Vagina (tissue), 2 donors: ENCODE data around the gene BAG3. TPM values are rescaled to one million over a fixed set of nuclear protein-coding genes. Genes with fewer than 3 reads are reported as not detected.

Experiments used
- DNase-seq, 2 donors: peaks; one replicate each; pipeline ENCODE4 v3.0.0-alpha.2; 2017; ENCODE audit errors: extremely low spot score in 2 of 2
- H3K27ac ChIP-seq: fragments of 200-600 bp; sonication (generic); one replicate; pipeline ENCODE4 v1.5.1; 2019
- H3K27me3 ChIP-seq: fragments of 200-600 bp; sonication (generic); one replicate; pipeline ENCODE4 v1.5.1; 2019
- H3K36me3 ChIP-seq, 2 donors: fragments of 200-600 bp; sonication (generic); one replicate each; pipeline ENCODE4 v1.5.1; 2017 to 2019
- H3K4me1 ChIP-seq: fragments of 200-600 bp; sonication (generic); one replicate; pipeline ENCODE4 v1.5.1; 2019
- H3K4me3 ChIP-seq, 2 donors: fragments of 200-600 bp; sonication (generic); 1 replicate in 1 of 2; 2 replicates in 1 of 2; pipeline ENCODE4 v1.5.1; 2016 to 2019
- H3K9me3 ChIP-seq: fragments of 200-600 bp; sonication (generic); one replicate; pipeline ENCODE4 v1.5.1; 2019
- POLR2A ChIP-seq, 2 donors: fragments of 450-650 bp; IDR thresholded peaks; one replicate each; pipeline ENCODE4 v1.6.1; 2017; ENCODE audit warnings: antibody characterized with exemption in 2 of 2, mild to moderate bottlenecking in 2 of 2, moderate library complexity in 2 of 2
- POLR2AphosphoS5 ChIP-seq, 2 donors: sonication (generic); formaldehyde crosslinking; IDR thresholded peaks; one replicate each; pipeline ENCODE4 v1.9.0; 2017; ENCODE audit warnings: antibody characterized with exemption in 2 of 2, mild to moderate bottlenecking in 2 of 2, low read depth in 1 of 2; ENCODE audit not compliant: insufficient read depth in 1 of 2
- intact Hi-C: fragments of 100-400 bp; cut with DNase I; formaldehyde crosslinking; loops from one replicate; pipeline ENCODE4 v1.15.1; 2023
- total RNA-seq: library from RNA; depleted of rRNA; stranded (reverse); fragments of >200 nt; gene quantifications from one replicate; pipeline ENCODE4 v1.2.3, GENCODE V29; 2016
- TF ChIP-seq, protein P1 (sequence below), 3 experiments: fragments of 450-650 bp in 2 of 3; fragments of 200-600 bp in 1 of 3; sonication (generic) in 1 of 3; IDR thresholded peaks; one replicate each; pipeline ENCODE4 v1.5.1; 2017 to 2019; ENCODE audit warnings: antibody characterized with exemption in 3 of 3, mild to moderate bottlenecking in 2 of 3, moderate library complexity in 2 of 3

The BAG3 gene
- total RNA-seq, 1 donor from 2014 or later: 69.0 TPM

DNA sequence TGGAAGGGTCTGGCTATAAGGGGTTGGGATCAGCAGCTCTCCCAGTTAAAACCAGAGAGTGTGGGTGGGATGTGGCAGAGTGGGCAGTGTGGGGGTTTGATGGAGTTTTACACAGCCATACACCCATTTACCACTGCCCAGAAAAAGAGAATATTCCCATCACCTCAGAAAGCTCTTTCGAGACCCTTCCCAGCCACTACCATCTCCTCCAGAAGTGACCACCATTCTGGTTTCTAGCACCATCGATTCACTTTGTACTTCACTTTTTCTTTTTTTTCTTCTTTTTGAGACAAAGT, 15.5 kb downstream of the BAG3 start:
- no peaks in the 10 kb centered on the region for H3K27me3 ChIP-seq
- no peak overlapping the region for H3K4me3 ChIP-seq
- TF ChIP-seq POLR2A (IDR thresholded peaks at IDR 0.05) (no peak), POLR2AphosphoS5 (IDR thresholded peaks at IDR 0.05; ENCODE audit: insufficient read depth in 1 of 2, low read depth in 1 of 2) (no peak)
- TF ChIP-seq, protein P1, sequence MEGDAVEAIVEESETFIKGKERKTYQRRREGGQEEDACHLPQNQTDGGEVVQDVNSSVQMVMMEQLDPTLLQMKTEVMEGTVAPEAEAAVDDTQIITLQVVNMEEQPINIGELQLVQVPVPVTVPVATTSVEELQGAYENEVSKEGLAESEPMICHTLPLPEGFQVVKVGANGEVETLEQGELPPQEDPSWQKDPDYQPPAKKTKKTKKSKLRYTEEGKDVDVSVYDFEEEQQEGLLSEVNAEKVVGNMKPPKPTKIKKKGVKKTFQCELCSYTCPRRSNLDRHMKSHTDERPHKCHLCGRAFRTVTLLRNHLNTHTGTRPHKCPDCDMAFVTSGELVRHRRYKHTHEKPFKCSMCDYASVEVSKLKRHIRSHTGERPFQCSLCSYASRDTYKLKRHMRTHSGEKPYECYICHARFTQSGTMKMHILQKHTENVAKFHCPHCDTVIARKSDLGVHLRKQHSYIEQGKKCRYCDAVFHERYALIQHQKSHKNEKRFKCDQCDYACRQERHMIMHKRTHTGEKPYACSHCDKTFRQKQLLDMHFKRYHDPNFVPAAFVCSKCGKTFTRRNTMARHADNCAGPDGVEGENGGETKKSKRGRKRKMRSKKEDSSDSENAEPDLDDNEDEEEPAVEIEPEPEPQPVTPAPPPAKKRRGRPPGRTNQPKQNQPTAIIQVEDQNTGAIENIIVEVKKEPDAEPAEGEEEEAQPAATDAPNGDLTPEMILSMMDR (IDR thresholded peaks at IDR 0.05): no peak
- peaks cover 87% of the 10 kb centered on the region for H3K4me1 ChIP-seq
- H3K9me3 ChIP-seq: no peaks in the 10 kb centered on the region
- peak overlapping the region; percentile 54 for H3K27ac ChIP-seq
- no peak for DNase-seq
- intact Hi-C loops: no loop called here
- peaks cover 0 to 20% of the 10 kb centered on the region in 2 donors for H3K36me3 ChIP-seq

DNA sequence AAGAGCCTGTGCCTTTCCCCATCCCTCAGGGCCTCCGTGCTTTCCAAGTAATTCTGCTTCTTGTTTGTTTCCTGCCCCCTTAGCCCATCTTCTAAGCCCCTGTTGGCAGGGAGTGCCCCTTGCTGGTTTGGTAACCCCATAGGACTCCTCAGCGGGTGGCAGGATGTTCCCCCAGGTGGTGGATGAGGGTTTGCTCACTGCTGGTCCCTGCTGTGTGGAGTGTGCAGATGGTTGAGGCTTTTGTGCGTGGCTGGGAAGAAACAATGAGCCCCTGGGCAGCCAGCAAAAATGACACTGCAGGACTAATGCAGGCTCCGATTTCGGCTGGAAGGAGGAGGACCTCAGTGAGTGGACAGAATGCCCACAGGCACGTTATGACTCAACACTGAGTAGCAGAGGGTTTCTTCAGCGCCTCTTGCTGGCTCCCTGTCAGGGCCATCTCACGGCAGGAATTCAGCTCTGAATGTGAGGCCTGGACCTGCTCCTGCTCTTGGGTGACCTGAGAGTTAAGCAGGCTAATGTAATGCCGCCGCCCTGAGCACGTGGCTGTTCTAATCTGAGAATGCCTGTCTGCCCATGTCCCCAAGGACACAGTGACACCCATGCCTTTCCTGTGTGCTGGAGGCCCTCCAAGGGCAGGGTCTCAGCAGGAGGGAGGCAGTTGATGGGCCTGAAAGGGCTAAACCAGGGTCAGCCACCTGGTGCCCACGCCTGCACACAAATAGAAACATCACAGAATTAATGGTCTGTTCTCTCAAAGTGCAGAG, 16.6 kb downstream of the BAG3 start:
- peak overlapping the region; percentile 54 for H3K27ac ChIP-seq
- H3K4me3 ChIP-seq: no peak overlapping the region
- peak; percentile 35 to 60 for TF ChIP-seq POLR2AphosphoS5 (IDR thresholded peaks at IDR 0.05; ENCODE audit: insufficient read depth in 1 of 2, low read depth in 1 of 2)
- TF ChIP-seq POLR2A (IDR thresholded peaks at IDR 0.05): no peak
- TF ChIP-seq, protein P1 (IDR thresholded peaks at IDR 0.05): no peak
- no peaks in the 10 kb centered on the region for H3K27me3 ChIP-seq
- DNase-seq: no peak
- H3K4me1 ChIP-seq: peaks cover 78% of the 10 kb centered on the region
- H3K9me3 ChIP-seq: no peaks in the 10 kb centered on the region
- intact Hi-C loops: no loop called here
- peaks cover 0 to 31% of the 10 kb centered on the region in 2 donors for H3K36me3 ChIP-seq

DNA sequence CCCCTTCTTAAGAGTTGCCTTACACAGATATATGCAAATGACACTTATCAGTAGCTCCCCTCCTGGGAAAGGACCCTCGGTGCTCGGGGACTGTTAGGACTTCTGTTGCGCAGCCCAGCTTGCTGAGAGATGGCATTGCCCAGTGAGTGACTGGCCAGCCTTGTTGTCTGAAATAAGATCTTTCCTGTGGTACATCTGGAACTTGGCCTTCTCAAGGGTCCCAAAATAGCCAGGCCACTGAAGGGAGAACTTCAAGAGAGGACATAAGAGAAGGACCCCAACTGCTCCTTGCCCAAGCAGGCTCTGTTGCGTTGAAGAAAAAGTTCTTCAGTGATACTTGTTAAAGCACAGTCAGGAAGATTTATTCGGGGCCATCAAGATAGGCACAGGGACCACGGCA, 17.3 kb downstream of the BAG3 start:
- intact Hi-C loops: no loop called here
- peaks cover 71% of the 10 kb centered on the region for H3K4me1 ChIP-seq

DNA sequence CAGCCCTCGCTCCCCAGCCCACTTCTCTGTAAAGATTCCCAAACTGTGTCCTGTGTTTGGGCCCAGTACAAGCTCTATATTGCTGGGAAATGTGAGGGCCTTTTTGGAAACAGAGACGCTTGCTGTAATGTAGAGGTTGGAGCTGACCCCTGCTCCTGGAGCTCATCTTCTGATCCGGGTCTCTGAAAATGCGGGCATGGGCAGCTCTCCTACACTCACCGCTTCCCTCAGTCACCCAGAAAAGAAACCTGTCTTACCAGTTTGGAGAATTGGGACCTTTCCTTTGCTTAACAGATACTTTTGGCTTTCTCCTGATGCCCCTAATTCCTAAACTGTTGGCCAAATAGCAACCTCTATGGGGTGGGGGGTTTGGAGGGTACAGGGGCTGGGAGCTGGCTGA, 18.2 kb downstream of the BAG3 start:
- no peak for TF ChIP-seq POLR2A (IDR thresholded peaks at IDR 0.05)
- no peak for TF ChIP-seq POLR2AphosphoS5 (IDR thresholded peaks at IDR 0.05; ENCODE audit: insufficient read depth in 1 of 2, low read depth in 1 of 2)
- TF ChIP-seq, protein P1 (IDR thresholded peaks at IDR 0.05): no peak
- Histone ChIP-seq H3K27me3 (no peaks in the 10 kb centered on the region), H3K4me3 (no peak overlapping the region), H3K4me1 (peaks cover 62% of the 10 kb centered on the region), H3K36me3 (peaks cover 0 to 47% of the 10 kb centered on the region in 2 donors), H3K27ac (no peak overlapping the region), H3K9me3 (no peaks in the 10 kb centered on the region)
- intact Hi-C loops: no loop called here
- no peak for DNase-seq

More for the DNA sequence above, 17.3 kb downstream of the BAG3 start:
- Histone ChIP-seq H3K4me3 (no peak overlapping the region), H3K27ac (peak overlapping the region; percentile 54), H3K27me3 (no peaks in the 10 kb centered on the region), H3K36me3 (peaks cover 0 to 38% of the 10 kb centered on the region in 2 donors), H3K9me3 (no peaks in the 10 kb centered on the region)
- no peak for DNase-seq
- TF ChIP-seq POLR2A (IDR thresholded peaks at IDR 0.05): no peak
- TF ChIP-seq, protein P1 (IDR thresholded peaks at IDR 0.05): no peak
- TF ChIP-seq POLR2AphosphoS5 (IDR thresholded peaks at IDR 0.05; ENCODE audit: insufficient read depth in 1 of 2, low read depth in 1 of 2): no peak

DNA sequence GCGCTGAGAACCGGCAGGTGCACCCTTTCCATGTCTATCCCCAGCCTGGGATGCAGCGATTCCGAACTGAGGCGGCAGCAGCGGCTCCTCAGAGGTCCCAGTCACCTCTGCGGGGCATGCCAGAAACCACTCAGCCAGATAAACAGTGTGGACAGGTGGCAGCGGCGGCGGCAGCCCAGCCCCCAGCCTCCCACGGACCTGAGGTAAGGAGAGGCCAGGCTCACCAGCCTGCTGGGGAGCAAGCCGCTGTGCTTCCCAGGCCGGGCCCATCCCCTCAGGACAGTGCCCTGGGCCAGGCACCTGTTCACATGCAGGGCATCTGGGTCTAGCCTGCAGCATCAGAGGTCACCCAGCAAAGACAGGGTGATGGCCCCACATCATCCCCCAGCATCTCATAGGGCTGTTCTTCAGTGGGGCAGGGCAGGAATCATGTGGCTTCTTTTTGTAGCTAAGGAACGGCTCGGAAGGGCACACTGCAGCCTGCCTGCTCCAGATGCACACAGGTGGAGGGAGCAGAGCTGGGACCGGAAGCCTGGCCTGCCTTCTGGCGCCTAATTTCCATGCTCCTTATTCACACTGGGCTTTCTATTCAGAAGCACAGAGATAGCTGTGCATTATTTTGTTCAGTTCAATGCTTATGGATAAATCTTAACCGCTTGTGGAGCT, 18.9 kb downstream of the BAG3 start:
- H3K27me3 ChIP-seq: no peaks in the 10 kb centered on the region
- TF ChIP-seq POLR2A (IDR thresholded peaks at IDR 0.05) (no peak), POLR2AphosphoS5 (IDR thresholded peaks at IDR 0.05; ENCODE audit: insufficient read depth in 1 of 2, low read depth in 1 of 2) (no peak)
- TF ChIP-seq, protein P1 (IDR thresholded peaks at IDR 0.05): no peak
- no peak for DNase-seq
- no peak overlapping the region for H3K4me3 ChIP-seq
- intact Hi-C loops: no loop called here
- H3K36me3 ChIP-seq: peaks cover 0 to 47% of the 10 kb centered on the region in 2 donors
- H3K9me3 ChIP-seq: no peaks in the 10 kb centered on the region
- peaks cover 56% of the 10 kb centered on the region for H3K4me1 ChIP-seq
- no peak overlapping the region for H3K27ac ChIP-seq
